GM21619 (cell line): ENCODE results near the gene ITK.

Experiments
- ATAC-seq: cut with Tn5 transposase; IDR thresholded peaks from one replicate; pipeline ENCODE4 v1.9.1; 2021; ENCODE audit not compliant: unreplicated experiment

Gene ITK

DNA sequence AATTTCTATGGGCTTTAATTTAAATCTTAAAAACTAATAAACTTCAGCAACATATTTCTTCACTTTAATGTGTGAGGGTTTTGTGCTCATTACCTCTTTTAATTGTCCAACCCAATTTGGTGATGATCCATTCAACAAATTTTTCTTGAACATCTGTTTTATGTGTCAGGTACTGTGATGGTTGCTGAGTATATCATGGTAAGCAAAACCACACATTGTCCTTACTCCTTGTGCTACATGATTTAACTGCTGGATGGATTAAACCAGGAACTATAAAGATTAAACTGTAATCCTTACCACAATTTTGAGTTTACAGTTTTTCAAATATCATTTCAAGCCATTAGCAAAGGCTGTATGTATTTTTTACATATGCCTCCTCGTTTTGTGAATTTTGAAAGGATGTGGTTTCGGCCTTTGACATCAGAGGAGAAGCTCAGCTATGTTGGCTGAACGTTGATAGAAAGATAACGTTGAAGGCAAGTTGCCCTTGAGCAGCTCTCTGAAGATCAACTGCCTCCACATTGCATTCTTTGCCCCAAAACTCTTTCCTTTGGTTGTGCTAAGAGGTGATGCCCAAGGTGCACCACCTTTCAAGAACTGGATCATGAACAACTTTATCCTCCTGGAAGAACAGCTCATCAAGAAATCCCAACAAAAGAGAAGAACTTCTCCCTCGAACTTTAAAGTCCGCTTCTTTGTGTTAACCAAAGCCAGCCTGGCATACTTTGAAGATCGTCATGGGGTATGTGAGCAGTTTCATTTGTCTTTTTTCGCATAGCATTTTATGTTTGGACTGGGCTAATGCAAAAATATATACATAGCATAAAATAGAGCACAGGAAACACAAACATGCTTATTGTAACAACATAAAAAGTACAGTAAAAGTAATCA, at the start of gene ITK:
Gene ITK (plus strand): TSS at position 467 of the 891 bp plus-strand sequence. CDS start 138 bp downstream, at position 605.
- ATAC-seq, result no peak

DNA sequence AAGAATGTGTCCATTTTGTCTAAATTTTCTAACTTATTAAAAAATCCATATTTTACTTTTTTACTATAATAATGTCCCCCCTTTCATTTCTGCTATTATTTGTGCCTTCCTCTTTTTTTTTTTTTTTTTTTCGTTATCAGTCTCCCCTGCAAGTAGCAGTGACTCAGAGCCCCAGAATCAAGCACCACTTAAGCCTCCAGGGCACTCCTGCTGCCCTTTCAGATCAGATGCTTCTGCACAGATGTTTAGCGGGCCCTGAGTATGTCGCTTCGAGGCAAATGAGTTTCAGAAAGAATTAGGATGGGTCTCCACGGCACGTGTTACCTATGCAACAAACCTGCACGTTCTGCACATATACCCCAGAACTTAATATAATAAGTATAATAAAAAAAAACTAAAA, 49.7 kb upstream of the ITK start:
- peak; percentile 43 for ATAC-seq

DNA sequence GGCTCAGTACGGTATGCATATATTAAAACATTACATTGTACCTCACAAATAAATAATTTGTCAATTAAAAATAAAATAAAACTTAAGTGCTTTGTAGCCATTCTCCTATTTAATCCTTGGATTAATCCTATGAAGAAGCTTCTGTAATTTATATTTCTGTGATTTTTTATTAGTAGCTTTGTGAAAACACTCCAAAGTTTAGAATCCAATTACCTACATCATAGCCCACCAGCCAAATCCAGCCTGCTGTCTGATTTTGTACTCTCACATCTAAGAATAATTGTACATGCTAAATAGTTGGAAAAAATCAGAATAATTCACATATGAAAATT, 48.4 kb upstream of the ITK start:
- no peak for ATAC-seq

DNA sequence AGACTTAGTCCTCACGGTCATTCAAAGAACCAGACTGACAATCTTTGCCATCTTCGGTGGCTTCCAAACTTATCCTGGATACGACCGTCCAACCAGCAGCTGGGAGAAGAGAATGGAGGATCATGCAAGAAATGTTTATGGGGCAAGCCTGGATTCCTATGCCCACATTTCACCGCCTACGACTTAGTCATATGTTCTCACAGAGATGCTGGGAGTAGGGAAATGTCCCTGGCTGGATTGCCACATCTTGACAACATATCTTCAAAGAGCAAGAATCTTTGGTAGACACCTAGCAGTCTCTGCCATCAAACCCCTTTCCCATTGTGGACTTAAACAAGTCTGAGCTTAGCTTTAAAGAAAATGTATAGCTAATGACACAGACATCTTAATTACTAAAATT, 42.9 kb upstream of the ITK start:
- no peak for ATAC-seq

DNA sequence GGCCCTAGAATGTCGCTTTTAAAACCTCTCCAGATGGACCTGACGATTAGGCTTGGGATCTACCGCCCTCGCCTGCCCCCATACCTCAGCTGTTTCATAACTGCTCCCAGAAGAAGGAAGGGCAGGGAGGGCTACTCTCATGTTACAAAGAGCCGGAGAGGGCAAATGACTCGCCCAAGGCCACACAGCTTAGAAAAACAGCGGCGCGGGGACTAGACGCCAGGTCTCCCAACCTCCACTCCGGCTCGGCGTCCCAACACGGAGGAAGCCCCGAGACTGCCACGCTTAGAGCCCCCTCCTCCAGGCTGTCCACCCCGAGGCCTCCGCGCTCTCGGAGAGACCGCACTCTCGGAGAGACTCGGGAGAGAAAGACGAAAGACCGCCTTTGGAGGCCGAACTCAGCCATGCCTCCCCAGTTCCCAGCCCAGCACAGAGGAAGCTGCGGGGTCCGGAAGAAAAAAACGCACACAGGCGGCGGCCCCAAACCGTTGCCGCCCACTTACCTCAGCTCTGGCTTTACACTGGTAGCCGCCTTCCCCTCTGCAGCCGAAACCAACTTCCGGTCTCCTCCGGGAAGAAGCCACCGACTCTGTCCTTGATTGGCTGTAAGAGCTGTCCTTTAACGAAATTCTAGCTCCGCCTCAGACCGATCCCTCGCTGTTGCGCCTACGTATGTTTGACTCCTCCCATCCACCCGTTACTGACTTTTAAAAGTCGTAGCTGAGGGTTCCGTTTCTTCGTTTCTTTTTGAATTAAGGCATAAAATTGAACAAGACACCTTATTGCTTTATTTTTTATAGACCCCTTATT, 38.1 kb upstream of the ITK start, which contains the start of gene MED7:
Gene MED7 (minus strand): TSS at position 549 of the 810 bp plus-strand sequence. CDS start 3,434 bp downstream, outside the sequence.
- peak; percentile 100 for ATAC-seq

DNA sequence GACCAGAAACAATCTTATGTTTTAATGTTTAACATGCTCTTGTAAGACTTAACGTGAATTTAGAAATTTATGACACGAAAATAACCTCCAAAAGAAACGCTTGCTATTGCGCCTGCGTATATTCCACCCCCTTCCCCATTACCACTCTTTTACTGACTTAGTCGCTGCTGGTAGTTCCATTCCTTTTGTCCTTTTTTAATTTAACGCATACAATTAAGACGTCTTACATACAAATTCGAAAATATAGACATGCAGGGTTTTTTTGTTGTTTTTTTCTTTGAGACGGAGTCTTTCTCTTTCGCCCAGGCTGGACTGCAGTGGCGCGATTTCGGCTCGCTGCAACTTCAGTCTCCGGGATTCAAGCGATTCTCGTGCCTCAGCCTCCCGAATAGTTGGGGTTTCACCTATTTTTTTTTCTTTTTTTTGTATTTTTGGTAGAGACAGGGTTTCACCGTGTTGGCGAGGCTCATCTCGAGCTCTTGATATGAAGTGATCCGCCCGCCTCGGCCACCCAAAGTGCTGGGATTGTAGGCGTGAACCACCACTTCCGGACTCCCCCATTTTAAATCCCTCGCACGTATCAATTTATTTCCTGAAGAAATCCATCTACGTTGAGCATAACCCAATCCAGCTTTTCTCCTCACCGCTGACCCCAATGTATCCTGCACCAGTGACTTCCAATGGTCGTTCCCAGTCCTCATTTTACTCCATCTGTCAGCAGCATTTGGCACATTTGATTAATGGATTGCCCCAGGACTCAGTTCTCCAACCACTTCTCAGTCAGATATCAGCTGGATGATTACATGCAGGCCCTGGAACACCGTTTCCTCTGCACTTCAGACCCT, 37.3 kb upstream of the ITK start:
- peak; percentile 38 for ATAC-seq

DNA sequence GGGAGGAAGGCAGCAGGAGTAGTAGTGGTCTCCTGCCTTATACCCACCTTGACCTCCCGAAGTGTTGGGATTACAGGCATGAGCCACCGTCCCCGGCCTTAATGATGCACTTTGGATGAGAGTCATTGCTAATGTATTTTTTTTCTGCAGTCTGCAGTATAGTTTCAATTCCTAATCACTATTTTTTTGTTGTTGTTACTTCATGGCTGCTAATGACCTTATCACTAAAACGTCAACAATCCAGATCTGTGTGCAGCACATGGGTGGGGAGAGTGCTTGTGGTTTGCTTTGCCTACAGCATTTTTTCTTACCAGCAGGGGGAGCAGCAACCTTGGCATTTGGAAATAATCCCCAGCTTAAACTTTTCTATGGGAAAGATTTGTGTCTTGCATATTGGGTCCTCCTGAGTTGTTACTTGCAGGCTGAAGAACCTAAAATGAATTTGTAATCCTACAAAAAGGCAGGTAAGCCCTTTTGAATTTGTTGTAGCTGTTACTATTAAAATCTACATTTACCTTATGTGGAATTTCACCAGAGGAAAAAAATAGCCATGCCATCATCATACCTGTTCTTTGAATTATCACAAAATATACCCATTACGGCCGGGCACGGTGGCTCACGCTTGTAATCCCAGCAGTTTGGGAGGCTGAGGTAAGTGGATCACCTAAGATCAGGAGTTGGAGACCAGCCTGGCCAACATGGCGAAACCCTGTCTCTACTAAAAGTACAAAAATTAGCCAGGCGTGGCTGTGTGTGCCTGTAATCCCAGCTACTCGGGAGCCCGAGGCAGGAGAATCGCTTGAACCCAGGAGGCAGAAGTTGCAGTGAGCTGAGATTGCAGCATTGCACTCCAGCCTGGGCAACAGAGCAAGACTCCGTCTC, 31.7 kb upstream of the ITK start:
- ATAC-seq, result peak; percentile 78

DNA sequence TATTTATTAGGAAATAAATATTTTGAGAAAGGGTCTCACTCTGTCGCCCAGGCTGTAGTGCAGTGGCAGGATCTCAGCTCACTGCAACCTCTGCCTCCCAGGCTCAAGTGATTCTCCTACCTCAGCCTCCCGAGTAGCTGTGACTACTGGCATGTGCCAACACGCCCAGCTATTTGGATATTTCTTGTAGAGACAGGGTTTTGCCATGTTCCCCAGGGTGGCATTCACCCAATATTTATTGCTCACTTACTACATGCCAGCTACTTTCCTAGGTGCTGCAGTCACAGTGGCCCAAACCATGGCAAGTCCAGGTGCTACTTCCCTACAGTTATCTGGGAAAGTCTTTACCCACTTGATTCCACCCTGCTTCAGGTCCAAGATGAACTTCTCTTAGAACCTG, 29.6 kb upstream of the ITK start:
- ATAC-seq, result no peak

DNA sequence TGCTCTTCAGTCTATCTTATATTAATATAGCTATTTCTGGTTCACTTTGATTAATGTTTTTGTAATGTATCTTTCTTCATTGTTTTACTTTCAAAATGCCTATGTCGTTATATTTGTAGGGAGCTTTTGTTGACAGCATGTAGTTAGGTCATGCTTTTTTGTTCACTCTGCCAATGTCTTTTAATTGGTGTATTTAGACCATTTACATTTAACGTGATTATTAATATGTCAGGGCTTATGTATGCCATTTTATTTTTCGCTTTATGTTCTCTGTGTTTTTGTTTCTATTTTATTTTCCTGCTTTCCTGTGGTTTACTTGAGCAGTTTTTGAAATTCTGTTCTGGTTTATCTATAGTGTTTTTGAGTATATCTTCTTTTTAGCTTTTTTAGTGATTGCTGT, 25.3 kb upstream of the ITK start:
- ATAC-seq, result no peak

DNA sequence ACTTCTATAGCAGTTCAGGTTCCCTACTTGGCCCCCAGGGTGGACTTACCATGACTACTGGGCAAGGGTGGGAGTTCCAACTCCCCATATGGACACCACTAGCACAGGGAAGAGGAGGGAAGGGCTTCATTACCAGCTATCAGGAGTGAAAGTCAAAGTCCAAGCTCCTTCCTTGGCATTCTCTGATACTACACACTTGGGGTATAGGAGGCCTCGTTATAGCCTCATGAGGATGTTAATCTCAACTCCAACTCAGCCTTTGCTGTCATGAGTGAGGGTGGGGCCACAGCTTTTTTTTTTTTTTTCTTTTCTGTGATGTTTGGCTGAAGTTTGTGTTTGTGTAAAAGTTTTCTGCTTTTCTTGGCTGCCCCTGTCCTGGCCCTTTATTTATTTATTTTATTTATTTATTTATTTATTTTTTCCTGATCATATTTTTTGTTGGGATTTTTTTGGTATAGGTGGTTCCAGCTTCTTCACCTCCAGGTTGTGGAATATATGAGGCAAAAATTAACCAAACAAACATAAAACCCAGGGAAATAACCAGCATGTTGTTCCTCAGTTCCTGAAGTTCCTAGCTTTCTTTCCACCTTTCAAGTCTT, 23.2 kb upstream of the ITK start:
- ATAC-seq, result no peak

DNA sequence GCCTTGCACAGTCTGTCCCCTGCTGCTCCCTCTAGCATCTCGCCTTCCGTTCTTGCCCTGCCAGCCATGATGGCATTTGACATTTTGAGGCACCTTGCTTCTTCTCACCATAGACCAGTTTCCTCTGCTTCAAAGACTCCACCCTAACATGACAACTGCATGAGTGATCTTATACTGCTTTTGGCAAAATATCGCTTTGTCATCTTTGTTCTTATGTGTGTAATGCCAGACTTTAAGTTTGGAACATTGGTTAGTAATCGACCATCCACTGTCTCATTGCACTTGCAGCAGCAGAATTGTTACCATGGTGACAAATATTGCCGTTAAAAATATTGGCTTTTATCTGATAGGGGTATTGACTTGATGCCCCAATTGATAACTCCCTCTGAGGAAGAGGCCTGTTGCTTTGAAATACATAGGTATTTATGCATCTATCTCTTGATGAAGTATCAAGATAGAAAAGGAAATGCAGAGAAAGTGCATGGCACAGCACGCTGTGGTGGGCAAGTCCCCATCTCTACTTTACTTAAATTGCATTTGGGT, 21.4 kb upstream of the ITK start:
- ATAC-seq, result no peak

DNA sequence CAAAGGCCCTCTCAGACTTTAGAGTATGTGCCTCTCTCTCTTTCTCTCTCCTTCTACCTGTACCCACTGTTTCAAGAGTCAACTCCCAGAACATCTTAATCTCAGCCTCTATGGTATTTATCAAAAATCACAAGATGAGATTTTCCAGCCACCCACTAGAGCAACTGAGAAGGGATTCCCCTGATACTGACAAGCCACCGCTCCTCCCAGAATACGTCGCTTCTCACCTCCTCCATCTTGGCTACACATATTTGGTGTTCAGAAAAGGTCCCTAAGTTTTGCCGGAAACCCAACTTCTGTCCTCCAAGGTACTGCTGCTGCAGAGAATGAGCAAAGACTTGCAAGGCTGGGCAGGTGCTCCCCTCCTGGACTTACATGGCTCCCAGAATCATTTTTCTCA, 20.6 kb upstream of the ITK start:
- no peak for ATAC-seq

DNA sequence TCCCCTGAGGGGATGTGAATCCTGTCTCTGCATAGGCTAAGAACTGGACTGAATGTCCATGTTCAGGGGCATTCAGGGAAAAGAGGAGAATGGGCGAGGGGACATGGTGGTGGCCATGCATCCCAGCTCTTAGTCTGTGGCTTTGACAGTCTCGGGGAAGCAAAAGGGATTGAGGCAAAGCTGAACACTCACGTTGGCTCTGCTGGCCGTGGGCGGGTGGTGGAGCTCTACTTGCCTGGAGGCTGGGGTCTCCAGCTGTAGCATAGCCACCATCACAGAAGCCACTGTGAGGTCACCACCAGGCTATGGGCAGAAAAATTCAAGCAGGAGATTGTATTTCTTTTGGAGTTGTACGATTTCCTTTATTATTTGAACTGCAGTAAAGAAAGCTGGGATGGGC, 18.6 kb upstream of the ITK start:
- no peak for ATAC-seq

DNA sequence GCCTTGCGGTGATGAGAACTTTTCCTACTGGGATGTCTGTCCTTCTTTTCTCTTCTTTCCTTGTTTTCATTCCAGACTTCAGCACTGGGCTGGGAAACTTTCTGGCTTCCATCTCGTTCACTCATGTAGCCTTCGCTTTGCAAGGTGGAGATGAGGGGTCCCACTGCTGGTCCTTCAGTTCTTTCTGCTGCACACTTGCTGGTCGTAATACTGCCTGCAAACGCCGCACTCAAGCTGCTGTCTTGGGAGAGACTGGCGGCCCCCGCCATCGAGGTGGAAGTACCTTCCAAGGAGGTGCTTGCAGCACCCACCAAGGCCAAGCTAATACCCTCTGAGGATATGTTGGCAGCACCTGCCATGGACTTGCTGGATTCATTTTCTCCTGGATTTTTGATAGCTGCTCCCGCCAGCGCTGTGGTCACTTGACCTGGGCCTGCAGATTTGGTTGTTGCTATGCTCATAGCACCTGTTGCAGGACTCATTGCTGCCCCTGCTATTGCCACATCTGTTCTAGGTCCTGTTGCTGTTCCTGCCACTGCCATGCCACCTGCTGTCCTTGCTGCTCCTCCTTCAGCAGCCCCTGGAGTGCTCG, 17.6 kb upstream of the ITK start:
- ATAC-seq, result no peak

DNA sequence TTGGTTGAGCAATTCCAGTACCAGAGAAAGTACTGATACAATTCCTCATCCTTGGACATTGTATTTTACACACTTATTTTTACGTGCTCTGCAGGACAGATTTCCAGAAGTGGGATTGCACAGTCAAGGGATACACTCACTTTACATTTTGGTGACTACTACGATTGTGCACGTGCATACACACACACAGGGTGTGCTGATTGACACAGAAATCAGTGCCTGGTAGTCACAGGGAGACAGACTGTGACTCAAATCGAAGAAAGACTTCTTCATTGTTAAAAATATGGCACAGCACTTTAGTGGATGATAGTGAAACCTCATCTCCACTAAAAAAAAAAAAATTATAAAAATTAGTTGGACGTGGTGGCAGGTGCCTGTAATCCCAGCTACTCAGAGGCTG, 16.1 kb upstream of the ITK start:
- ATAC-seq, result no peak

DNA sequence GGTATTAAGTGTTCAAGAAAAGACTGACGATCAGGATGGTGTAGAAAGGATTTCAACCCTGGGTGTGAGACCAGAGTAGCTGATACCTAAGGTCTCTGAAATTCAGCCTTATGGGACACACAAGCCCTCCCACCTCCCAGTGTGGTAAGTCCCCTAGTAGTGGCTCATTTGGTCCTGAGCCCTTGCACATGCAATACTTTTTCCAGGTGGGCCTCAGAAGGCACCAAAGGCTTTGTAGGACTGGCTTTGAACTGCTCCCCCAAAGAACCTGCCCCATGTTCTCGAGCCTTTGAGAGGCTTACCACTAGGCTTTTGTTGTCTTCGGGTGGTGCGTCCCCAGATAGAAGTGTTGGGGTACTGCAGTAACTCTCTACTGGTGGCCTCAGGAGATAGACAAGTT, 15.4 kb upstream of the ITK start:
- no peak for ATAC-seq

DNA sequence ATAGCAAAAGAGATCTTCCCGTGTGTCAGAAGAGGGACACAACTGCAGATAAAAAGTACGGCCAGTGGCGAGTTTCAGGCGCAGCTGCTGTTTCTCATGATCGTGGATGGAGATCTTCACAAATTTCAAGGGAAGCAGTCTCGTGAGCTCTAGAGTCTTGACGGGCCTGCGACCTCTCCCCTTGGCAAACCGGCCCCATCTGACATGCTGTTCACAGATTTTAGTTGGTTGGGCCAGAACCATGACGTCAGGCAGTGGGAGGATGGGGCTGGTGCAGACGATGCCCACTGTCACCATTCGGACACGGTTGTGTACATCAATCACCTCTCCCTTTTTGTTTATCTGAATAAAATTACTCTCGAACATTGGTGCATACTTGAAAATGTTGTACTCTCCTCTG, 15.0 kb upstream of the ITK start:
- ATAC-seq, result no peak

DNA sequence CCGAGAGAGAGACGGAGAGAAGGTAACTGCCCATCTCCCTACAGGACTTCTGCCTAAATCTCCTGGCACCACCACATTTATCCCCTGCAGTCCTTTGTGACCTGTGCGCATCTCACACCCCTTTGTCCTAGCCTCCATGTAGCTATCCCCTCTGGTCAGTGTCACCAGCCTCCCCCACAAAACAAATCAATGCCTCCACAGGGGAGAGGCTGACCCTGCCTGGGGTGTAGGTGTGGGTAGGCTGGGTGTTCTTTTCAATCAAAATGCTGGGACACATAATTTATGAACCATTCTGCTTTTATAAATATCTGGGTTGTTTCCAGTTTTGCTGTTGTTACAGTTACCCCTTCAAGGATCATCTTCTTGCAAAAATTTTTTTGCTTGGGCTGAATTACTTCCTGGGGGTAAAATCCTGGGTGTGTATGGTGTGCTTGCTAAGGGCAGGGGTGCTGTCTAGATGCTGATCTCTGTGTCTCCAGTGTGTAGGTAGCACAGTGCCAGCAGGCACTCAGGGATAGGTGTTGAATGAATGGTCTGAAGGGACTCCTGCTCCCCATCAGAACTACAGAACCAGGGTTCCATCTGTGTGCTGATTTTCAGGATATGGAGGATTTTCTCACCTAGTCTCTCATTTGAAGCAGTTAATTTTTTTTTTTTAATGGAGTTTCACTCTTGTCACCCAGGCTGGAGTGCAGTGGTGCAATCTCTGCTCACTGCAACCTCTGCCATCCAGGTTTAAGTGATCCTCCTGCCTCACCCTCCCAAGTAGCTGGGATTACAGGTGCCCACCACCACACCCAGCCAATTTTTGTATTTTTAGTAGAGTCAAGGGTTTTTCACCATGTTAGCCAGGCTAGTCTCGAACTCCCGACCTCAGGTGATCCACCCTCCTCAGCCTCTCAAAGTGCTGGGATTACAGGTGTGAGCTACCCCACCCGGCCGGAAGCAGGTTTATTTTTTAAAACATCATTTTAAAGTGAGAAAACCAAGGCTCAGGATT, 14.1 kb upstream of the ITK start, which contains the start of gene GARIN3:
Gene GARIN3 (minus strand): TSS at position 51 of the 1,000 bp plus-strand sequence. CDS start 96 bp downstream, outside the sequence.
- no peak for ATAC-seq
